HCT116 (cell line): ENCODE results near the gene HK2.

Experiments used
- CEBPB ChIP-seq: IDR thresholded peaks from 2 replicates; pipeline ENCODE4 v1.6.1; 2012; ENCODE audit warnings: low read depth
- EGR1 ChIP-seq: IDR thresholded peaks from 2 replicates; pipeline ENCODE4 v1.6.1; 2012; ENCODE audit warnings: low read depth

- TF ChIP-seq EGR1 (no peak), CEBPB (no peak)
Observed at GRCh38 chr2:74835831-74836674, 2.1 kb downstream of the HK2 start.
